ENCODE results near the gene CXCR5. TPM values are rescaled to one million over a fixed set of nuclear protein-coding genes. Genes with fewer than 3 reads are reported as not detected.
A peak's percentile ranks its signal among the peaks of the same experiment; 100 is the strongest.

Gene CXCR5
- total RNA-seq, 1 donor from 2014 or later, result not detected

DNA sequence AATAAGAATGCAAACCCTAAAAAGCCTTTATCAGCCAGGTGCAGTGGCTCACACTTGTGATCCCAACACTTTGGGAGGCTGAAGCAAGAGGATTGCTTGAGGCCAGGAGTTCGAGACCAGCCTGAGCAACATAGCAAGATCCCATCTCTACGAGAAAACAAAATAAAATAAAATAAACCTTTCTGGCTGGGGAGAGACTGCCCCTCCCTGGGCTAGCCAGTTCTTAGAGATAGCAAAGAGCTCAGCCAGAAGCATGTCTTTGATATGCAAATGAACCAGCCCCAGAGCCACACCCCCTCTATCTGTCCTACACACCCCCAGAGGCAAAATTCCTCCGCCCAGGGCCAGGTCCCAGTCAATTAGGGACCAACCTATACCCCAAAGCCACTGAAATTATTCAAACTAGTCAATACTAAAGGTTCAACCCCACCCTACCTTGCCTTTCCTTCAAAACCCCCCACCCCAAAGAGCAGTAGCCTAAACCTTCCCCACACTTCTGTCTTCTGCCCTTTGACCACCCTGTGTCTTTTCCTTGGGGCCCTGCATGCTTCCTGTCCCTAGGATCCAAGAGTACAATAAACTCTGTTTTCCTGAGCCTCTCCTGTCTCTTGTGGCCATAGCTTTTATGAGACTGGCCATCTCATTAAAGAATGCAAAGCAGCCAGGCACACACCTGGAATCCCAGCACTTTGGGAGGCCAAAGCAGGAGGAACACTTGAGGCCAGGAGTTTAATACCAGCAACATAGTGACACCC lies 37.3 kb upstream of the CXCR5 start:
- Histone ChIP-seq H3K4me3 (ENCODE audit: low read length in 3 of 3) (no peak overlapping the region), H3K36me3 (ENCODE audit: control insufficient read depth in 3 of 3, insufficient read depth in 3 of 3, low read length in 3 of 3) (no peaks in the 10 kb centered on the region), H3K4me1 (ENCODE audit: control insufficient read depth in 3 of 3, insufficient read depth in 3 of 3, low read length in 3 of 3) (peaks cover 0 to 9% (median 5%) of the 10 kb centered on the region in 3 donors), H3K9me3 (ENCODE audit: control insufficient read depth in 3 of 3, low read length in 3 of 3) (no peaks in the 10 kb centered on the region), H3K27ac (ENCODE audit: low read depth, low read length) (no peak overlapping the region), H3K27me3 (ENCODE audit: control insufficient read depth in 3 of 3, insufficient read depth in 3 of 3, low read length in 3 of 3) (no peaks in the 10 kb centered on the region), H3K9ac (ENCODE audit: low read depth in 1 of 3, low read length in 3 of 3) (no peak overlapping the region)

DNA sequence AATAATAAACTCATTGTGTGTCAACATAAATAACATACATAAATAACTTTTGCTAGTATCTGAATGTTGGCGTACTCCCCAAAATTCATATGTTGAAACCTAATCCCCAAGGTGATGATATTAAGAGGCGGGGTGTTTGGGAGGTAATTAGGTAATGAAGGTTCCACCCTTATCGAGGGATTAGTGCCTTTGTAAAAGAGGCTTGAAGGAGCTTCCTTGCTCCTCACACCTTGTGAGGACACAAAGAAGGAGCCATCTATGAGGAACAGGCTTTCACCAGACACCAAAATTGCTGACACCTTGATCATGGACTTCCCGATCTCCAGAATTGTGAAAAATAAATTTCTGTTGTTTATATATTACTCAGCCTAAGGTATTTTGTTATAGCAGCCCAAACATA lies 33.9 kb upstream of the CXCR5 start:
- Histone ChIP-seq H3K9ac (ENCODE audit: low read depth in 1 of 3, low read length in 3 of 3) (no peak overlapping the region), H3K4me3 (ENCODE audit: low read length in 3 of 3) (no peak overlapping the region), H3K4me1 (ENCODE audit: control insufficient read depth in 3 of 3, insufficient read depth in 3 of 3, low read length in 3 of 3) (peaks cover 0 to 9% (median 5%) of the 10 kb centered on the region in 3 donors), H3K36me3 (ENCODE audit: control insufficient read depth in 3 of 3, insufficient read depth in 3 of 3, low read length in 3 of 3) (no peaks in the 10 kb centered on the region), H3K9me3 (ENCODE audit: control insufficient read depth in 3 of 3, low read length in 3 of 3) (no peaks in the 10 kb centered on the region), H3K27ac (ENCODE audit: low read depth, low read length) (no peak overlapping the region), H3K27me3 (ENCODE audit: control insufficient read depth in 3 of 3, insufficient read depth in 3 of 3, low read length in 3 of 3) (no peaks in the 10 kb centered on the region)

DNA sequence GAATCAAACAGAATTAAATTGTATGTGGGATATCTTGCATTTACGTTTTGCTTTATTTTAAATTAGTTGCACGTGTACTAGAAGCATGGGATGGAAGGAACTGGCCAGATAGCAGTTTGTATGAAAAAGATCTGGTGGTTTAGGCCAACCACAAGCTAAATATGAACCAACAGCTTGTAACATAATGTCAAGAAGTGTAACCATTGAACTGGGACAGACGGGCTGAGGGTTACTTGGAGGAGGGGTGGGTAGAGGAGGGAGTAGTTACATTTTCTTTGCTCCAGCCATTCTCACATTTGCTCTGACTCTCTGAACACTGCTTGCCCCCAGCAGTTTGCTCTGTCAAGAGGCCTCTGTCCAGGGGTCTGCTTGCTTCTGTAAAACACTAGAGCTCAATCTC lies 31.7 kb upstream of the CXCR5 start:
- Histone ChIP-seq H3K27ac (ENCODE audit: low read depth, low read length) (no peak overlapping the region), H3K9ac (ENCODE audit: low read depth in 1 of 3, low read length in 3 of 3) (no peak overlapping the region), H3K4me3 (ENCODE audit: low read length in 3 of 3) (no peak overlapping the region), H3K9me3 (ENCODE audit: control insufficient read depth in 3 of 3, low read length in 3 of 3) (no peaks in the 10 kb centered on the region), H3K4me1 (ENCODE audit: control insufficient read depth in 3 of 3, insufficient read depth in 3 of 3, low read length in 3 of 3) (peaks cover 0 to 9% (median 5%) of the 10 kb centered on the region in 3 donors), H3K36me3 (ENCODE audit: control insufficient read depth in 3 of 3, insufficient read depth in 3 of 3, low read length in 3 of 3) (no peaks in the 10 kb centered on the region), H3K27me3 (ENCODE audit: control insufficient read depth in 3 of 3, insufficient read depth in 3 of 3, low read length in 3 of 3) (no peaks in the 10 kb centered on the region)

DNA sequence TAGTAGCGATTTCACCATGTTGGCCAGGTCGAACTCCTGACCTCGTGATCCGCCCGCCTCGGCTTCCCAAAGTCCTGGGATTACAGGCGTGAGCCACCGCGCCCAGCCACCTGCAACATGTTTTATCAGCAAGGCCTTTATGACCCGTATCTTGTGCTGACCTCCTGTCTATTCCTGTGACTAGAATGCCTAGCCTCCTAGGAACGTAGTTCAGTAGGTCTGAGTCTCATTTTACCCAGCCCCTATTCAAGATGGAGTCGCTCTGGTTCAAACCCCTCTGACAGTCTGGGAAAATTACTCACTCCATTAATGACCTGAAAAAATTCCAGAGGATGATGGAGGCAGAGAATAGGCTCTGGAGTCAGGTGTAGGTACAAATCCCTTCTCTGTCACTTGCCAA lies 30.0 kb upstream of the CXCR5 start:
- no peak overlapping the region for H3K9ac ChIP-seq (ENCODE audit: low read depth in 1 of 3, low read length in 3 of 3)
- H3K36me3 ChIP-seq (ENCODE audit: control insufficient read depth in 3 of 3, insufficient read depth in 3 of 3, low read length in 3 of 3), result no peaks in the 10 kb centered on the region
- peaks cover 0 to 2% (median 0%) of the 10 kb centered on the region in 3 donors for H3K4me1 ChIP-seq (ENCODE audit: control insufficient read depth in 3 of 3, insufficient read depth in 3 of 3, low read length in 3 of 3)
- H3K27me3 ChIP-seq (ENCODE audit: control insufficient read depth in 3 of 3, insufficient read depth in 3 of 3, low read length in 3 of 3), result no peaks in the 10 kb centered on the region
- H3K9me3 ChIP-seq (ENCODE audit: control insufficient read depth in 3 of 3, low read length in 3 of 3), result no peaks in the 10 kb centered on the region
- H3K4me3 ChIP-seq (ENCODE audit: low read length in 3 of 3), result no peak overlapping the region
- no peak overlapping the region for H3K27ac ChIP-seq (ENCODE audit: low read depth, low read length)

DNA sequence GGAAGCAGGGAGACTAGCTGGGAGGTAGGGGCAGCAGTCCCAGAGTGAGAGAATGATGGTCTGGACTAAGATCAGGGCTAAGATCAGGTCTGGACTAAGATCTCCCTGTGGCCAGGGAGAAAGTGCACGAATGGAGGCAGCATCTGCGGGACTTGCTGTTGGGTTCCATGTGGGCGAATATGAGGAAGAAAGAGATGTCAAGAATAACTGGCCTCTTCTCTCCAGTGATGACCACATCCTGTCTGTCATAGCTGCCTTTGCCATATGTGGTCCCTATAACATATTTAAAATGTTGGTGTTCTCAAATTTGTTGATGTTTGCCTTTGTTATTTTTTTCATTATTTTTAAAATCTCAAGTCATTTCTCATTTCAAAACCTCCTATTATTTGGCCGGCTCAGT lies 27.4 kb upstream of the CXCR5 start:
- Histone ChIP-seq H3K27me3 (ENCODE audit: control insufficient read depth in 3 of 3, insufficient read depth in 3 of 3, low read length in 3 of 3) (no peaks in the 10 kb centered on the region), H3K4me1 (ENCODE audit: control insufficient read depth in 3 of 3, insufficient read depth in 3 of 3, low read length in 3 of 3) (no peaks in the 10 kb centered on the region), H3K9ac (ENCODE audit: low read depth in 1 of 3, low read length in 3 of 3) (no peak overlapping the region), H3K27ac (ENCODE audit: low read depth, low read length) (no peak overlapping the region), H3K4me3 (ENCODE audit: low read length in 3 of 3) (no peak overlapping the region), H3K36me3 (ENCODE audit: control insufficient read depth in 3 of 3, insufficient read depth in 3 of 3, low read length in 3 of 3) (no peaks in the 10 kb centered on the region), H3K9me3 (ENCODE audit: control insufficient read depth in 3 of 3, low read length in 3 of 3) (no peaks in the 10 kb centered on the region)

DNA sequence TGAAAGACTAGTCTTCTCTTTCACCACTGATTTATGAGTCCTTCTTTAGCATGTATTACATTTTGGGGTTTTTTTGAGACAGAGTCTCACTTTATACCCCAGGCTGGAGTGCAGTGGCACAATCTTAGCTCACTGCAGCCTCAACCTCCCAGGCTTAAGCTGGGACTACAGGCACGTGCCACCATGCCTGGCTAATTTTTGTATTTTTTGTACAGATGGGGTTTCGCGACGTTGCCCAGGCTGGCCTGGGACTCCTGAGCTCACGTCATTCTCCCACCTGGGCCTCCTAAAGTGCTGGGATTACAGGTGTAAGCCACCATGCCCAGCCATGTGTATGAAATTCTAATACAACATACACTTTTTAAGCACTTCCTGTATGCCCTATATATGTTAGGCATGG lies 26.3 kb upstream of the CXCR5 start:
- Histone ChIP-seq H3K4me3 (ENCODE audit: low read length in 3 of 3) (no peak overlapping the region), H3K9me3 (ENCODE audit: control insufficient read depth in 3 of 3, low read length in 3 of 3) (no peaks in the 10 kb centered on the region), H3K4me1 (ENCODE audit: control insufficient read depth in 3 of 3, insufficient read depth in 3 of 3, low read length in 3 of 3) (no peaks in the 10 kb centered on the region), H3K27ac (ENCODE audit: low read depth, low read length) (no peak overlapping the region), H3K36me3 (ENCODE audit: control insufficient read depth in 3 of 3, insufficient read depth in 3 of 3, low read length in 3 of 3) (no peaks in the 10 kb centered on the region), H3K27me3 (ENCODE audit: control insufficient read depth in 3 of 3, insufficient read depth in 3 of 3, low read length in 3 of 3) (no peaks in the 10 kb centered on the region), H3K9ac (ENCODE audit: low read depth in 1 of 3, low read length in 3 of 3) (no peak overlapping the region)

DNA sequence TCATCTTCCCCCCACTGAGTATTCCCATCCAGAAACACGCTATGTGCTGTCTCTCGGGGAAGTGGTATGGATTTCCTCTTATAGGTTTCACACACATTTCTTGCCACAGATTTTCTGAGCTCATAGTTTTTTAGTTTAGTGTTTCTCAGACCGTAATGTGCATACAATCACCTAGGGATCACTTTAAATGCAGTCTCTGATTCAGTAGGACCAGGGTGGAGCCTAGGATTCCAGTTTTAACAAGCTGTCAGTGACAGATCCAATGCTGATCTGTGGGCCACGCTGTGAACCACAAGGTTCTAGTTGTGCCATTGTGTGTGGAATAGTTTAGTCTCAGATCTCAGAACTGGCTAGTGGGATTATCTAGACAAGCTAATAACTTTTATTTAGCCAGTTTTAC lies 23.7 kb upstream of the CXCR5 start:
- Histone ChIP-seq H3K9me3 (ENCODE audit: control insufficient read depth in 3 of 3, low read length in 3 of 3) (no peaks in the 10 kb centered on the region), H3K9ac (ENCODE audit: low read depth in 1 of 3, low read length in 3 of 3) (no peak overlapping the region), H3K27ac (ENCODE audit: low read depth, low read length) (no peak overlapping the region), H3K27me3 (ENCODE audit: control insufficient read depth in 3 of 3, insufficient read depth in 3 of 3, low read length in 3 of 3) (no peaks in the 10 kb centered on the region), H3K4me3 (ENCODE audit: low read length in 3 of 3) (no peak overlapping the region), H3K36me3 (ENCODE audit: control insufficient read depth in 3 of 3, insufficient read depth in 3 of 3, low read length in 3 of 3) (no peaks in the 10 kb centered on the region), H3K4me1 (ENCODE audit: control insufficient read depth in 3 of 3, insufficient read depth in 3 of 3, low read length in 3 of 3) (no peaks in the 10 kb centered on the region)

DNA sequence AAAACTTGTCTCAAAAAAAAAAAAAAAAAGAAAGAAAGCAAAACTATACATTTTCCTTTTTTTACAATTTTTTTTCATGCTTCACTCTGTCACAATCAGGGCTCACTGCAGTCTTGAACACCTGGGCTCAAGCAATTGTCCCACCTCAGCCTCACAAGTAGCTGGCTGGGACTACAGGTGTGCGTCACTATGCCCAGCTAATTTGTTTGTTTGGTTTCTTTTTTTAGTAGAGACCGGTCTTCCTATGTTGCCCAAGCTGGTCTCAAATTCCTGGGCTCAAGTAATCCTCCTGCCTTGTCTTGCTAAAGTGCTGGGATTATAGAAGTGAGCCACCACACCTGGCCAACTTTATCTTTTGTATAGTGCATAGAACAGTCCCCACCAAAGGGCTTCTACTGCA lies 15.0 kb upstream of the CXCR5 start:
- Histone ChIP-seq H3K9me3 (ENCODE audit: control insufficient read depth in 3 of 3, low read length in 3 of 3) (no peaks in the 10 kb centered on the region), H3K36me3 (ENCODE audit: control insufficient read depth in 3 of 3, insufficient read depth in 3 of 3, low read length in 3 of 3) (no peaks in the 10 kb centered on the region), H3K4me1 (ENCODE audit: control insufficient read depth in 3 of 3, insufficient read depth in 3 of 3, low read length in 3 of 3) (peaks cover 14 to 15% (median 14%) of the 10 kb centered on the region in 3 donors), H3K27ac (ENCODE audit: low read depth, low read length) (no peak overlapping the region), H3K9ac (ENCODE audit: low read depth in 1 of 3, low read length in 3 of 3) (no peak overlapping the region), H3K27me3 (ENCODE audit: control insufficient read depth in 3 of 3, insufficient read depth in 3 of 3, low read length in 3 of 3) (no peaks in the 10 kb centered on the region), H3K4me3 (ENCODE audit: low read length in 3 of 3) (no peak overlapping the region)

DNA sequence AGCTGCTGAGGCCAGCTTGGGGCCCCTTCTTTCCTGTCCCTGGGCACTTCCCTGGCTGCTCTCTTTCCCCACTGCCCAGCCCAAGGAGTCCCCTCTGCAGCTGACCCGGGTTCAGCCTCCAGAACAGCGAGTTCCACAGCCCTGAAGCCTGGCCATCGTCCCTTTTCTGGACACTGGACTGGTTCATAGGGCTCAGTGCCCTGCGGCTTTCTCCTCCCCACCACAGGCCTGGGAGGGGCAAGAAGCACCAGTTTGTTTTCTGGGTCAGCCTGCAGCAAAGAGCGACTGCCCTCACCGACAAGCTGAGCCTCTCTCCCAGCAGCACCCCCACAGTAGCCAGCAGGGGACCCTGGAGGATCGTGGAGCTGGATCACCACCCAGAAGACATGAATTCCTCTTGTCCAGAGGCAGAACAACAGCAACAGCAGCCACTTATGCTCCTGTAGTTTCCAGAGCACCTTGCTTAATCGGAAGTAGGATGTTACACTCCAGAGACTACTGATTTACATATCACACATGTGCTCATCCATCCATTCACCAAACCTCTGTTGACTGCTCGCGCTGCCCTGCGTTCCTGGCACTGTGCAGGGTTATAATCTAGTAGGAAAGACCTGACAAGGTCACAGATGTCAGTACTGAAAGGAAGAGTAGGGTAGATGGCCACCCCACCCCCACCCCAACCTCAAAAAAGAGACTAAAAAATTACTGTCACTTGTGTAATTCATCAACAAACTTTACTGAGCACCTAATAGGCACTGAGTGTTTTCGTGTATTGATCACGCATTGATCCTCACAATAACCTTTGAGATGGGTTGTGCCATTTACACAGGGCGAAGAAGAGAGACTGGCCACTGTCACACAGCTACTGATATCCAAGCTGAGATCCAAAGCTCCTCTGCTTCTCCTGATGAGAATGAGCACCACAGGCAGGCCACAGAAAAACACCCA lies 13.0 kb upstream of the CXCR5 start:
- no peaks in the 10 kb centered on the region for H3K9me3 ChIP-seq (ENCODE audit: control insufficient read depth in 3 of 3, low read length in 3 of 3)
- peak overlapping the region; percentile 17 to 61 (median 57) for H3K4me3 ChIP-seq (ENCODE audit: low read length in 3 of 3)
- H3K36me3 ChIP-seq (ENCODE audit: control insufficient read depth in 3 of 3, insufficient read depth in 3 of 3, low read length in 3 of 3), result no peaks in the 10 kb centered on the region
- H3K27me3 ChIP-seq (ENCODE audit: control insufficient read depth in 3 of 3, insufficient read depth in 3 of 3, low read length in 3 of 3), result no peaks in the 10 kb centered on the region
- peak overlapping the region; percentile 72 to 79 (median 77) for H3K9ac ChIP-seq (ENCODE audit: low read depth in 1 of 3, low read length in 3 of 3)
- peaks cover 14 to 15% (median 14%) of the 10 kb centered on the region in 3 donors for H3K4me1 ChIP-seq (ENCODE audit: control insufficient read depth in 3 of 3, insufficient read depth in 3 of 3, low read length in 3 of 3)
- peak overlapping the region; percentile 86 for H3K27ac ChIP-seq (ENCODE audit: low read depth, low read length)

DNA sequence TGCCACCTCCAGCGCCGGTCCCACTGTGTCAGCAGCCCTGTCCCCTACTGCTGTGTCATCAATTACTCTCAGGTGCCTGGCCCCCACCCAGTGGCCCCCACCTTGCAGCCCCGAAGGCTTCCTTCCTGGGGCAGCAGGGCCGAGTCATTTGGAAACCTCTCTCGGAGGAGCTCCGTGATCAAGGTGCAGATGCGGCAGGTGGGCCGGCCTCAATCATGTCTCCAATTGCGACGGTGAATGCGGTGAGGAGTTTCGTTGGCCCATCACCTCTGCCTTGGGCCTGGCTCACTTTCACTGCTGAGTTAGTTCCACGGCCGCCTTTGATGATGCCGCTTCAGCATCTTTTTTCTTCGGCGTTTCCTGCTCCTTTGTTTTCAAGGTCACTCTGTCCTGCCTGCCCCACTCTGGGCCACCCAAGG lies 11.3 kb upstream of the CXCR5 start:
- H3K9ac ChIP-seq (ENCODE audit: low read depth in 1 of 3, low read length in 3 of 3), result no peak overlapping the region
- H3K36me3 ChIP-seq (ENCODE audit: control insufficient read depth in 3 of 3, insufficient read depth in 3 of 3, low read length in 3 of 3), result no peaks in the 10 kb centered on the region
- peaks cover 0 to 3% (median 0%) of the 10 kb centered on the region in 3 donors for H3K27me3 ChIP-seq (ENCODE audit: control insufficient read depth in 3 of 3, insufficient read depth in 3 of 3, low read length in 3 of 3)
- H3K27ac ChIP-seq (ENCODE audit: low read depth, low read length), result no peak overlapping the region
- no peaks in the 10 kb centered on the region for H3K9me3 ChIP-seq (ENCODE audit: control insufficient read depth in 3 of 3, low read length in 3 of 3)
- H3K4me1 ChIP-seq (ENCODE audit: control insufficient read depth in 3 of 3, insufficient read depth in 3 of 3, low read length in 3 of 3), result peaks cover 14 to 15% (median 14%) of the 10 kb centered on the region in 3 donors
- H3K4me3 ChIP-seq (ENCODE audit: low read length in 3 of 3), result no peak overlapping the region

Data from skeletal muscle tissue (tissue), 4 donors.